Gastroesophageal sphincter (tissue), 4 donors: ENCODE data around the gene TMEM150C. TPM values are rescaled to one million over a fixed set of nuclear protein-coding genes. Genes with fewer than 3 reads are reported as not detected.

ENCODE experiments used
- ATAC-seq: fragments of 150-250 bp; one replicate; pipeline ENCODE4 v1.9.1; 2016; ENCODE audit warnings: mild to moderate bottlenecking, moderate library complexity
- H3K27ac ChIP-seq, 4 donors: fragments of 200-600 bp; sonication (generic) in 3 of 4; 1 replicate in 3 of 4; 2 replicates in 1 of 4; pipeline ENCODE4 v1.5.1; 2016 to 2019
- H3K27me3 ChIP-seq: fragments of 200-600 bp; sonication (generic); one replicate; pipeline ENCODE4 v1.5.1; 2019
- H3K36me3 ChIP-seq, 2 donors: fragments of 200-600 bp; sonication (generic); one replicate each; pipeline ENCODE4 v1.5.1; 2019; ENCODE audit warnings: control low read depth in 1 of 2
- H3K4me1 ChIP-seq, 3 donors: fragments of 200-600 bp; sonication (generic); 1 replicate in 2 of 3; 2 replicates in 1 of 3; pipeline ENCODE4 v1.5.1; 2016 to 2019; ENCODE audit warnings: control low read depth in 2 of 3
- H3K4me3 ChIP-seq, 2 donors: fragments of 200-600 bp; sonication (generic); one replicate each; pipeline ENCODE4 v1.5.1; 2019; ENCODE audit warnings: mild to moderate bottlenecking in 1 of 2, moderate library complexity in 1 of 2
- H3K9me3 ChIP-seq, 3 donors: fragments of 200-600 bp; sonication (generic); one replicate each; pipeline ENCODE4 v1.5.1; 2017 to 2019; ENCODE audit warnings: control low read depth in 2 of 3
- EP300 ChIP-seq: sonication (generic); formaldehyde crosslinking; IDR thresholded peaks from one replicate; pipeline ENCODE4 v1.6.1; 2017; ENCODE audit warnings: antibody characterized with exemption, mild to moderate bottlenecking
- POLR2A ChIP-seq, 2 donors: fragments of 450-650 bp; IDR thresholded peaks; one replicate each; pipeline ENCODE4 v1.6.1; 2017; ENCODE audit warnings: antibody characterized with exemption in 2 of 2, mild to moderate bottlenecking in 2 of 2, moderate library complexity in 1 of 2
- POLR2AphosphoS5 ChIP-seq: sonication (generic); formaldehyde crosslinking; IDR thresholded peaks from one replicate; pipeline ENCODE4 v1.6.1; 2017; ENCODE audit warnings: antibody characterized with exemption
- WGBS, 2 donors: methylation state at CpG; one replicate each; pipeline ENCODE4 v1.1.5; 2018; ENCODE audit warnings: low coverage in 1 of 2; 5-methylcytosine and 5-hydroxymethylcytosine counted together
- total RNA-seq, 4 donors: library from RNA; depleted of rRNA; stranded (reverse); fragments of >200 nt; gene quantifications; one replicate each; pipeline ENCODE4 v1.1.0, GENCODE V29; 2016
- TF ChIP-seq, protein P1 (sequence below), 4 experiments: fragments of 200-600 bp in 2 of 4; fragments of 450-650 bp in 2 of 4; sonication (generic) in 1 of 4; IDR thresholded peaks; one replicate each; pipeline ENCODE4 v1.5.1; 2017 to 2019; ENCODE audit warnings: antibody characterized with exemption in 4 of 4, mild to moderate bottlenecking in 2 of 4, moderate library complexity in 2 of 4

The TMEM150C gene
- total RNA-seq, 4 donors from 2014 or later, result 3.5 to 10.0 (median 4.8) TPM

DNA sequence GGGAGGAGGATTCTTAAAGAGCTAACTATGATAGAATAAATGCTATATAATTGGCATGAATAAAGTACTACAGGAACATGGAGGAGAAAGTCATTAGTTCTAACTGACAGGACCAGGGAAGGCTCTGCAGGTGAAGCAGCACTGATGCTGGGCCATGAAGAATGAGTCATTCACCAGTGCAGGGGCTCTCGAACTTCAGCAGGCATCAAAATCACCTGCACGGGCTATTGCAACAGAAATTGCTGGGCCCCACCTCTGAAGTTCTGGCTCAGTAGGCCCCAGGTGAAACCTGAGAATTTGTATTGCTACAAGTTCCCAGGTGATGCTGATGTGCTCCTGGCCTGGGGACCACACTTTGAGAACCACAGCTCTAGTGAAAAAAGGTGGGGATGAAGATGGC lies 33.7 kb downstream of the TMEM150C start:
- Histone ChIP-seq H3K4me1 (no peaks in the 10 kb centered on the region), H3K4me3 (no peak overlapping the region), H3K27me3 (no peaks in the 10 kb centered on the region), H3K27ac (no peak overlapping the region), H3K36me3 (no peaks in the 10 kb centered on the region), H3K9me3 (no peaks in the 10 kb centered on the region)
- TF ChIP-seq, protein P1, sequence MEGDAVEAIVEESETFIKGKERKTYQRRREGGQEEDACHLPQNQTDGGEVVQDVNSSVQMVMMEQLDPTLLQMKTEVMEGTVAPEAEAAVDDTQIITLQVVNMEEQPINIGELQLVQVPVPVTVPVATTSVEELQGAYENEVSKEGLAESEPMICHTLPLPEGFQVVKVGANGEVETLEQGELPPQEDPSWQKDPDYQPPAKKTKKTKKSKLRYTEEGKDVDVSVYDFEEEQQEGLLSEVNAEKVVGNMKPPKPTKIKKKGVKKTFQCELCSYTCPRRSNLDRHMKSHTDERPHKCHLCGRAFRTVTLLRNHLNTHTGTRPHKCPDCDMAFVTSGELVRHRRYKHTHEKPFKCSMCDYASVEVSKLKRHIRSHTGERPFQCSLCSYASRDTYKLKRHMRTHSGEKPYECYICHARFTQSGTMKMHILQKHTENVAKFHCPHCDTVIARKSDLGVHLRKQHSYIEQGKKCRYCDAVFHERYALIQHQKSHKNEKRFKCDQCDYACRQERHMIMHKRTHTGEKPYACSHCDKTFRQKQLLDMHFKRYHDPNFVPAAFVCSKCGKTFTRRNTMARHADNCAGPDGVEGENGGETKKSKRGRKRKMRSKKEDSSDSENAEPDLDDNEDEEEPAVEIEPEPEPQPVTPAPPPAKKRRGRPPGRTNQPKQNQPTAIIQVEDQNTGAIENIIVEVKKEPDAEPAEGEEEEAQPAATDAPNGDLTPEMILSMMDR (IDR thresholded peaks at IDR 0.05), result no peak
- no peak for TF ChIP-seq EP300
- no peak for ATAC-seq
- 74 to 75% methylated on average over 2 of the region's 2 CpGs for WGBS, 2 donors

GRCh38 chr4:82525307-82525911 lies 36.4 kb downstream of the TMEM150C start:
- Histone ChIP-seq H3K36me3 (no peaks in the 10 kb centered on the region), H3K9me3 (no peaks in the 10 kb centered on the region), H3K4me1 (no peaks in the 10 kb centered on the region), H3K27me3 (no peaks in the 10 kb centered on the region), H3K27ac (no peak overlapping the region), H3K4me3 (no peak overlapping the region)
- 64 to 73% methylated on average over 4 of the region's 4 CpGs for WGBS, 2 donors
- TF ChIP-seq POLR2AphosphoS5, result no peak
- no peak for TF ChIP-seq POLR2A (IDR thresholded peaks at IDR 0.05)
- TF ChIP-seq, protein P1 (IDR thresholded peaks at IDR 0.05), result no peak
- ATAC-seq, result no peak

- Histone ChIP-seq H3K9me3 (no peaks in the 10 kb centered on the region), H3K27ac (no peak overlapping the region), H3K36me3 (no peaks in the 10 kb centered on the region), H3K4me3 (no peak overlapping the region), H3K4me1 (no peaks in the 10 kb centered on the region), H3K27me3 (no peaks in the 10 kb centered on the region)
- ATAC-seq, result no peak
- no peak for TF ChIP-seq EP300
- TF ChIP-seq, protein P1 (IDR thresholded peaks at IDR 0.05), result no peak
- no peak for TF ChIP-seq POLR2AphosphoS5
- TF ChIP-seq POLR2A (IDR thresholded peaks at IDR 0.05), result no peak
- WGBS, 2 donors, result 78 to 80% methylated on average over 6 of the region's 6 CpGs
Measured at GRCh38 chr4:82524570-82525152, 37.1 kb downstream of the TMEM150C start.

DNA sequence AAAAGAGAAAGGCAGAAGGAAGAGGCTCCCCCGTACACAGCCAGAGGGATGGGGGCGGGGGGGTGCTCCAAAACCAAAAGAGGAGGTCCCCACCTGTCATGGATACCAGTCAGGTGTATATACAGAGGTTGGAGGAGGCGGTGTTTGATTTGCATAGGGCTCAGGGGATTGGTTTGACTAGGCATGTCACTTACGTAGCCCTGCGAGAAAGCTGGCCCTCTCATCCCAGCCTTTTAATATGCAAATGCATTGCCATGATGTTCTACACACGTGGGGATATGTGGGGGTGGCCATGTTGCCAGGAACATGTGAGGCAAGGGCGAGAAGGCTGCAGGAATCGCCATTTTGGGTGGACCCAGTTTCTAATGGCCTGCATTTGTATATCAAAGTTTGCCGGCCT lies 38.6 kb downstream of the TMEM150C start:
- no peaks in the 10 kb centered on the region for H3K4me1 ChIP-seq
- no peak overlapping the region for H3K4me3 ChIP-seq
- H3K27ac ChIP-seq, result no peak overlapping the region
- 92 to 95% methylated on average over 6 to 7 of the region's 9 CpGs for WGBS, 2 donors
- no peaks in the 10 kb centered on the region for H3K9me3 ChIP-seq
- no peak for ATAC-seq
- no peaks in the 10 kb centered on the region for H3K36me3 ChIP-seq
- H3K27me3 ChIP-seq, result no peaks in the 10 kb centered on the region
- TF ChIP-seq EP300, result no peak
- TF ChIP-seq, protein P1 (IDR thresholded peaks at IDR 0.05), result no peak
- TF ChIP-seq POLR2AphosphoS5, result no peak
- no peak for TF ChIP-seq POLR2A (IDR thresholded peaks at IDR 0.05)

- Histone ChIP-seq H3K4me1 (no peaks in the 10 kb centered on the region), H3K36me3 (no peaks in the 10 kb centered on the region), H3K27me3 (no peaks in the 10 kb centered on the region), H3K27ac (no peak overlapping the region), H3K4me3 (no peak overlapping the region), H3K9me3 (no peaks in the 10 kb centered on the region)
- WGBS, 2 donors, result 88 to 96% methylated on average over 3 to 4 of the region's 4 CpGs
- TF ChIP-seq, protein P1 (IDR thresholded peaks at IDR 0.05), result no peak
- TF ChIP-seq POLR2A (IDR thresholded peaks at IDR 0.05) (no peak), EP300 (no peak), POLR2AphosphoS5 (no peak)
- no peak for ATAC-seq
Measured at GRCh38 chr4:82522472-82522871, 39.3 kb downstream of the TMEM150C start.
